ENCODE results near the gene BRIP1. TPM values are rescaled to one million over a fixed set of nuclear protein-coding genes. Genes with fewer than 3 reads are reported as not detected.

The BRIP1 gene
- polyA plus RNA-seq, 1 of the 3 experiments (the other 2 are of a cell fraction), result 2.0 TPM

DNA sequence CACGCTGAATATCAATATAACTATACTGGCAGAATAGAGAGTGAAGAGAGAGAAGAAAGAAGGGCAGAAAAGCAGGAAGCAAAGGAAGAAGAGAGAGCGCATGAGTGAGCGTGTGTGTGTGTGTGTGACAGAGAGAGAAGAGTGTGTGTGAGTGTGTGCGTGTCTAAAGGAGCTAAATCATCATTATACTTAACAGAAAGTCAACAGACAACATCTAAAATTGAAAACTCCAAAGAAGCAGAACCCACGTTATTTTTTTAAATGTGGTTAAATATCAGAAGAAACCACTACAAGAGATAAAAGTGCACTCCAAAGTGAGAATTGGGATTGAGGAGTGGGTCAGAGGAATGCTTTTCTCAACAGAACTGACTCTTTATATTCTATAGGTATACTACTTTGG, 77.2 kb downstream of the BRIP1 start:
- Histone ChIP-seq H3K9me2 (no peaks in the 10 kb centered on the region), H3K9me3 (no peaks in the 10 kb centered on the region; the same call in 1 of the 2 replicates), H2AFZ (ENCODE audit: low read depth) (no peak overlapping the region), H3K4me1 (ENCODE audit: control insufficient read depth in 1 of 2, insufficient read depth in 2 of 2, low read depth in 1 of 2, low read length in 1 of 2) (no peaks in the 10 kb centered on the region), H3F3A (replicated peaks; ENCODE audit: insufficient read depth) (peaks cover 14% of the 10 kb centered on the region), H3K4me3 (ENCODE audit: low read depth in 2 of 2, low read length in 1 of 2) (no peak overlapping the region), H4K20me1 (ENCODE audit: insufficient read depth) (no peaks in the 10 kb centered on the region), H3K9ac (no peak overlapping the region), H3K4me2 (no peak overlapping the region), H3K79me2 (ENCODE audit: insufficient read depth) (no peaks in the 10 kb centered on the region), H3K27ac (ENCODE audit: low read depth in 2 of 2, low read length in 1 of 2) (no peak overlapping the region), H3K27me3 (ENCODE audit: insufficient read depth) (no peaks in the 10 kb centered on the region), H3K36me3 (replicated peaks in 1 of 2; ENCODE audit: control insufficient read depth in 1 of 2, insufficient read depth in 2 of 2, low read length in 1 of 2) (peaks cover 3 to 18% of the 10 kb centered on the region in 2 experiments)
- WGBS (ENCODE audit: low lambda C conversion rate), result 98% methylated on average over 5 of the region's 5 CpGs
- POLR2A ChIA-PET, result no interaction called here
- no peak for TF ChIP-seq RAD21 (IDR thresholded peaks at IDR 0.05; ENCODE audit: low read length)
- TF ChIP-seq TAF1 (IDR thresholded peaks at IDR 0.05; ENCODE audit: borderline replicate concordance, low read depth, low read length), result no peak
- TF ChIP-seq YY1 (IDR thresholded peaks at IDR 0.05; ENCODE audit: low read depth), result no peak
- CTCF ChIA-PET, result interaction anchor here (0.6 to 0.9 kb wide), 2 partner anchors 14 to 51 kb away, joined by 4 to 8 read pairs; no protein-coding TSS in a partner anchor
- no peak for DNase-seq

DNA sequence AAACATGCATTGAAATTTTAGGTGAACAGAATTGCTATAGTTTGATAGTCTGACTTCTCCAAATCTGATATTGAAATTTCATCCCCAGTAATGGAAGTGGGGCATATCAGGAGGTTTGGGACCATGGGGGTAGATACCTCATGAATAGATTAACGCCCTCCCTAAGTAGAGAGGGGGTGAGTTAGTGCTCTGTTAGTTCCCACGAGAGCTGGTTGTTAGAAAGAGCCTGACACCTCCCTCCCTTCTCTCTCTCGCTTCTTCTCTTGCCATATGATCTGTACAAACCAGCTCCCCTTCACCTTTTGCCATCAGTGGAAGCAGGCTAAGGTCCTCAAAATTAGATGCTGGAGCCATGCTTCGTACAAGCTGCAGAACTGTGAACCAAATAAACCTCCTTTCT, 78.8 kb downstream of the BRIP1 start:
- Histone ChIP-seq H3K4me3 (ENCODE audit: low read depth in 2 of 2, low read length in 1 of 2) (no peak overlapping the region), H3K27ac (ENCODE audit: low read depth in 2 of 2, low read length in 1 of 2) (no peak overlapping the region), H3K4me2 (no peak overlapping the region), H3F3A (replicated peaks; ENCODE audit: insufficient read depth) (peaks cover 7% of the 10 kb centered on the region), H4K20me1 (ENCODE audit: insufficient read depth) (no peaks in the 10 kb centered on the region), H2AFZ (ENCODE audit: low read depth) (no peak overlapping the region), H3K79me2 (ENCODE audit: insufficient read depth) (no peaks in the 10 kb centered on the region), H3K9me2 (no peaks in the 10 kb centered on the region), H3K9ac (no peak overlapping the region), H3K4me1 (ENCODE audit: control insufficient read depth in 1 of 2, insufficient read depth in 2 of 2, low read depth in 1 of 2, low read length in 1 of 2) (no peaks in the 10 kb centered on the region), H3K36me3 (replicated peaks in 1 of 2; ENCODE audit: control insufficient read depth in 1 of 2, insufficient read depth in 2 of 2, low read length in 1 of 2) (peaks cover 3 to 19% of the 10 kb centered on the region in 2 experiments), H3K27me3 (ENCODE audit: insufficient read depth) (no peaks in the 10 kb centered on the region), H3K9me3 (no peaks in the 10 kb centered on the region; the same call in 1 of the 2 replicates)
- TF ChIP-seq EP300 (IDR thresholded peaks at IDR 0.05; ENCODE audit: borderline replicate concordance in 1 of 2, low read depth in 1 of 2, low read length in 1 of 2), result no peak
- no peak for TF ChIP-seq RAD21 (IDR thresholded peaks at IDR 0.05; ENCODE audit: low read length)
- no peak for TF ChIP-seq JUND (IDR thresholded peaks at IDR 0.05)
- TF ChIP-seq, protein P1, sequence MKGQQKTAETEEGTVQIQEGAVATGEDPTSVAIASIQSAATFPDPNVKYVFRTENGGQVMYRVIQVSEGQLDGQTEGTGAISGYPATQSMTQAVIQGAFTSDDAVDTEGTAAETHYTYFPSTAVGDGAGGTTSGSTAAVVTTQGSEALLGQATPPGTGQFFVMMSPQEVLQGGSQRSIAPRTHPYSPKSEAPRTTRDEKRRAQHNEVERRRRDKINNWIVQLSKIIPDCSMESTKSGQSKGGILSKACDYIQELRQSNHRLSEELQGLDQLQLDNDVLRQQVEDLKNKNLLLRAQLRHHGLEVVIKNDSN (IDR thresholded peaks at IDR 0.05; ENCODE audit: borderline replicate concordance, low read depth), result no peak
- no peak for TF ChIP-seq YY1 (IDR thresholded peaks at IDR 0.05; ENCODE audit: low read depth)
- no peak for TF ChIP-seq TCF12 (IDR thresholded peaks at IDR 0.05)
- TF ChIP-seq, protein P2, sequence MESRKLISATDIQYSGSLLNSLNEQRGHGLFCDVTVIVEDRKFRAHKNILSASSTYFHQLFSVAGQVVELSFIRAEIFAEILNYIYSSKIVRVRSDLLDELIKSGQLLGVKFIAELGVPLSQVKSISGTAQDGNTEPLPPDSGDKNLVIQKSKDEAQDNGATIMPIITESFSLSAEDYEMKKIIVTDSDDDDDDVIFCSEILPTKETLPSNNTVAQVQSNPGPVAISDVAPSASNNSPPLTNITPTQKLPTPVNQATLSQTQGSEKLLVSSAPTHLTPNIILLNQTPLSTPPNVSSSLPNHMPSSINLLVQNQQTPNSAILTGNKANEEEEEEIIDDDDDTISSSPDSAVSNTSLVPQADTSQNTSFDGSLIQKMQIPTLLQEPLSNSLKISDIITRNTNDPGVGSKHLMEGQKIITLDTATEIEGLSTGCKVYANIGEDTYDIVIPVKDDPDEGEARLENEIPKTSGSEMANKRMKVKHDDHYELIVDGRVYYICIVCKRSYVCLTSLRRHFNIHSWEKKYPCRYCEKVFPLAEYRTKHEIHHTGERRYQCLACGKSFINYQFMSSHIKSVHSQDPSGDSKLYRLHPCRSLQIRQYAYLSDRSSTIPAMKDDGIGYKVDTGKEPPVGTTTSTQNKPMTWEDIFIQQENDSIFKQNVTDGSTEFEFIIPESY (IDR thresholded peaks at IDR 0.05; ENCODE audit: borderline replicate concordance, low read depth), result no peak
- TF ChIP-seq, protein P3, sequence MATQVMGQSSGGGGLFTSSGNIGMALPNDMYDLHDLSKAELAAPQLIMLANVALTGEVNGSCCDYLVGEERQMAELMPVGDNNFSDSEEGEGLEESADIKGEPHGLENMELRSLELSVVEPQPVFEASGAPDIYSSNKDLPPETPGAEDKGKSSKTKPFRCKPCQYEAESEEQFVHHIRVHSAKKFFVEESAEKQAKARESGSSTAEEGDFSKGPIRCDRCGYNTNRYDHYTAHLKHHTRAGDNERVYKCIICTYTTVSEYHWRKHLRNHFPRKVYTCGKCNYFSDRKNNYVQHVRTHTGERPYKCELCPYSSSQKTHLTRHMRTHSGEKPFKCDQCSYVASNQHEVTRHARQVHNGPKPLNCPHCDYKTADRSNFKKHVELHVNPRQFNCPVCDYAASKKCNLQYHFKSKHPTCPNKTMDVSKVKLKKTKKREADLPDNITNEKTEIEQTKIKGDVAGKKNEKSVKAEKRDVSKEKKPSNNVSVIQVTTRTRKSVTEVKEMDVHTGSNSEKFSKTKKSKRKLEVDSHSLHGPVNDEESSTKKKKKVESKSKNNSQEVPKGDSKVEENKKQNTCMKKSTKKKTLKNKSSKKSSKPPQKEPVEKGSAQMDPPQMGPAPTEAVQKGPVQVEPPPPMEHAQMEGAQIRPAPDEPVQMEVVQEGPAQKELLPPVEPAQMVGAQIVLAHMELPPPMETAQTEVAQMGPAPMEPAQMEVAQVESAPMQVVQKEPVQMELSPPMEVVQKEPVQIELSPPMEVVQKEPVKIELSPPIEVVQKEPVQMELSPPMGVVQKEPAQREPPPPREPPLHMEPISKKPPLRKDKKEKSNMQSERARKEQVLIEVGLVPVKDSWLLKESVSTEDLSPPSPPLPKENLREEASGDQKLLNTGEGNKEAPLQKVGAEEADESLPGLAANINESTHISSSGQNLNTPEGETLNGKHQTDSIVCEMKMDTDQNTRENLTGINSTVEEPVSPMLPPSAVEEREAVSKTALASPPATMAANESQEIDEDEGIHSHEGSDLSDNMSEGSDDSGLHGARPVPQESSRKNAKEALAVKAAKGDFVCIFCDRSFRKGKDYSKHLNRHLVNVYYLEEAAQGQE (IDR thresholded peaks at IDR 0.05; ENCODE audit: low read depth, low read length), result no peak
- no peak for TF ChIP-seq FOXM1 (IDR thresholded peaks at IDR 0.05; ENCODE audit: low read depth)
- TF ChIP-seq, protein P4, sequence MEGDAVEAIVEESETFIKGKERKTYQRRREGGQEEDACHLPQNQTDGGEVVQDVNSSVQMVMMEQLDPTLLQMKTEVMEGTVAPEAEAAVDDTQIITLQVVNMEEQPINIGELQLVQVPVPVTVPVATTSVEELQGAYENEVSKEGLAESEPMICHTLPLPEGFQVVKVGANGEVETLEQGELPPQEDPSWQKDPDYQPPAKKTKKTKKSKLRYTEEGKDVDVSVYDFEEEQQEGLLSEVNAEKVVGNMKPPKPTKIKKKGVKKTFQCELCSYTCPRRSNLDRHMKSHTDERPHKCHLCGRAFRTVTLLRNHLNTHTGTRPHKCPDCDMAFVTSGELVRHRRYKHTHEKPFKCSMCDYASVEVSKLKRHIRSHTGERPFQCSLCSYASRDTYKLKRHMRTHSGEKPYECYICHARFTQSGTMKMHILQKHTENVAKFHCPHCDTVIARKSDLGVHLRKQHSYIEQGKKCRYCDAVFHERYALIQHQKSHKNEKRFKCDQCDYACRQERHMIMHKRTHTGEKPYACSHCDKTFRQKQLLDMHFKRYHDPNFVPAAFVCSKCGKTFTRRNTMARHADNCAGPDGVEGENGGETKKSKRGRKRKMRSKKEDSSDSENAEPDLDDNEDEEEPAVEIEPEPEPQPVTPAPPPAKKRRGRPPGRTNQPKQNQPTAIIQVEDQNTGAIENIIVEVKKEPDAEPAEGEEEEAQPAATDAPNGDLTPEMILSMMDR (IDR thresholded peaks at IDR 0.05), result no peak
- TF ChIP-seq EZH2phosphoT487 (IDR thresholded peaks at IDR 0.05; ENCODE audit: borderline replicate concordance, low read depth), result no peak
- no peak for TF ChIP-seq TAF1 (IDR thresholded peaks at IDR 0.05; ENCODE audit: borderline replicate concordance, low read depth, low read length)
- TF ChIP-seq POLR2AphosphoS5 (IDR thresholded peaks at IDR 0.05; ENCODE audit: low read depth, low read length), result no peak
- no peak for TF ChIP-seq MEF2A (IDR thresholded peaks at IDR 0.05; ENCODE audit: borderline replicate concordance, low read depth)
- TF ChIP-seq FOSL2 (IDR thresholded peaks at IDR 0.05; ENCODE audit: borderline replicate concordance, low read depth), result no peak
- ChIA-PET CTCF (no interaction called here), POLR2A (no interaction called here)
- 91% methylated on average over 4 of the region's 4 CpGs for WGBS (ENCODE audit: low lambda C conversion rate)
- DNase-seq, result no peak

All from SK-N-SH (cell line).